ENCODE data around the gene CHRNA3.

CHRNA3 gene

DNA sequence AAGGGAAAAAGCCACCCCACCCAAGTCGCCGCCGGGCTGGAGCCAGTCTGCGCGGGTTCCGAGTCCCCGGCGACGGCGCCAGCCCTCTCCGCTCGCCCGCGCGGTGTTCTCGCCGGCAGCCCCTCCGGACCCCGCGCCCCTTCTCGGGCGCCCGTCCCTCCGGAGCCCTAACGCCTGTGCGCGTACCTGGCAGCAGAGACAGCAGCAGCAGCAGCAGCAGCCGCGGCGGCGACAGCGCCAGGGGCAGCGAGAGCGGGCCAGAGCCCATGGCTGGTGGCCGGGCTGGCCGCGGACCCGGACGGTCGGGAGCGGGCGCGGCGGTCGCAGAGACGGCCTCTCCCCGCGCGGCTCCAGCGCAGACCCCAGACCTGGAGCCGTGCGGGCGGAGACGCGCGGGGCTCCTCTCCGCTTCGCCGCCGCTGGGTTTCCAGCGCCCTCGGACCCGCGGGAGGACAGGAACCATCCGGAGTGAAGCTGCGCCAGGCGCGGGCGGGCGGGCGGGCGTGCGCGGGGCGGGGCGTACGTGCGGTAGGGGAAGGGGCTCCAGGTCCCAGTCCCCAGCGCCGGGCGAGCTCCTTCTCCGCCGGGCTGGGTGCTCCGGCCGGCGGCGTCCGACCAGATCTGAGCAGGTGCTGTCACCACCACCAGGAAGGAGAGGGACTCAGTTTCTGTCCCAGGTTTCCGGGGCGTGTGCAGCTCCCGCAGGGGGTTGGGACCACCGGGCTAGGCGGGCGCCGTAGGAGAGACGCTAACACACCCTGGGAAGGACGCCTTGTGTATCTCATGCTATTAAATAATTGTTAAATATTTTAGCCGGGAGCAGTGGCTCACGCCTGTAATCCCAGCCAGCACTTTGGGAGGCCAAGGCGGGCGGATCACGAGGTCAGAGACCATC, at the start of gene CHRNA3:
TSS of gene CHRNA3 (minus strand) at position 470 of the 895 bp plus-strand sequence. CDS start at position 268, 202 bp downstream.
- DNase-seq, result peak; percentile 65

DNA sequence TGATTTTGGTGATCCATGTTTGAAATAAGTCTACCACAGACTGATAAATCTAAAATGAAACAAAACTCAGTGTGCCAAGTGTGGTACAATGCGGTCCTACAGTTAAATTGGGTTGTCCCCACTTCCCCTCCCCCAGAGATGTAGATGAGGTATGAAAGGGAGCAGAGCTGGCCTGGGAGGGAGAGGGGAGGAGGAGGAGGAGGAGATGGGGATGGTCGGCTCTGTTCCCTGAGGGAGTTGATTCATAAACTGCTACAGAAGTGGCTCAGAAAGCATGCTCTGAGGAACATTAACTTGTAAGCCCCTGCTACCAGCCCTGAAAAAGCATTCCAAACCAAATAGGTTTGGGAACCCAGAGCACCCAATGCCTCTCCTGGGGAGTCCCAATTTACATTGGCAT, 48.2 kb upstream of the CHRNA3 start:
- no peak for DNase-seq

DNA sequence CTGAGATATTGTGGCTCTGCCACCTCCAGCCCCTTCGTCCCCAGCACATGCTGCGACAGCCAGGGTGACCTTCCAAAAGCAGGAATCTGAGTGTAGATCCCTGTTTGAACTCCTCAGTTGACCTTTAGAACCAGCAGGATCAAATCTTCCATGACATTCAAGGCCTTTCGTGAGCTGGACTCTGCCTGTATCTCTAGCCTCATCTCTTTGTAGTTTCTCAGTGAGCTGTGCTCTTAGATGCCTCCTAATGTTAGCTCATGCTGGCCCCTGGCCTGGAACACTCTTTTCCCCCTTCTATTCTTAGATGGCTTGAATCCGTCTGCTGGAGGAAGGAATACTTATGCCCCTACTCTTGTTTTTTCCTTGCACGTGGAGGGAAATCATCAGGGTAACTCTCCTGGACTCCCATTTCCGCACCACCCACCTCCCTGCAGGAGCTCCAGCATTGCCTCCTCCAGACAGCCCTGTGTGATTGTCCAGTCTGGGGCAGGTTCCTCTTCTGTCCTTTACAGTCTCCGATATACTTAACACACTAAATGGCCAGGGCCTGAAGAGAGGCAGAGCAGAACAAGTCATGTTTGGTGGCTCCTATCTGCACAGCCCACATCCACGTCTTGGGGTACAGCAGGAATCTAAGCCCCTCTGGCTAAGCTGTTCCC, 46.9 kb upstream of the CHRNA3 start:
- no peak for DNase-seq

DNA sequence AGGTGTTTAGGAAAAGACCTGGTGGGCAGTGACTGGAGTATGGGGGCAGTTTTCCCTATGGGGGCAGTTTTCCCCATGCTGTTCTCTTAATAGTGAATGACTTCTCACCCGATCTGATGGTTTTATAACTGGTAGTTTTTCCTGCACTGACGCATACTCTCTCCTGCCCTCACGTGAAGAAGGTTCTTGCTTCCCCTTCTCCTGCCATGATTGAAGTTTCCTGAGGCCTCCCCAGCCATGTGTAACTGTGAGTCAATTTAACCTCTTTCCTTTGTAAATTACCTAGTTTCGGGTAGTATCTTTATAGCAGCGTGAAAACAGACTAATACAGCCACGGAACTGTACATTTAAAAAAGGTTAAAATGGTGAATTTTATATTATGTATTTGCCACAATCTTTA, 45.2 kb upstream of the CHRNA3 start:
- DNase-seq, result no peak

GRCh38 chr15:78663703-78664102, 42.9 kb upstream of the CHRNA3 start:
- no peak for DNase-seq

GRCh38 chr15:78662028-78662427, 41.2 kb upstream of the CHRNA3 start:
- DNase-seq, result no peak

GRCh38 chr15:78661001-78661400, 40.2 kb upstream of the CHRNA3 start:
- no peak for DNase-seq

DNA sequence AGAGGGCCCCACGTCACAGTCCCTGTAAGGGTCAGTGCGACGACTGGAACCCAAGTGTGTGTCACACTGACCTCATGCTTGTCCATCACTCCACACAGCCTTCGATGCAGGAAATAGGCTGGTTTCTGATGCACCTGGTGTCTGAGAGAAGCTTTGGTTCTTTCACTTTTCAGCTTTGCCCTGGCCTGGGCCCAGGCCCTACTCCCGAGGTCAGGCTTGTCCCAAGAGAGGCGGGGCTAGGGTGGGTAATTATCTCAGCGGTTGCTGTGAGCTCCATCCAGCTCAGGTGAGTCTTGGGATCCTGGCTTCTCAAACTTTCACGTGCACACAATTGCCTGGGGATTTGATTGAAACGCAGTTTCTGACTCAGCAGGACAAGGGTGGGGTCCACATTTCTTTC, 39.8 kb upstream of the CHRNA3 start:
- no peak for DNase-seq

GRCh38 chr15:78658823-78659222, 38.0 kb upstream of the CHRNA3 start:
- DNase-seq, result no peak

DNA sequence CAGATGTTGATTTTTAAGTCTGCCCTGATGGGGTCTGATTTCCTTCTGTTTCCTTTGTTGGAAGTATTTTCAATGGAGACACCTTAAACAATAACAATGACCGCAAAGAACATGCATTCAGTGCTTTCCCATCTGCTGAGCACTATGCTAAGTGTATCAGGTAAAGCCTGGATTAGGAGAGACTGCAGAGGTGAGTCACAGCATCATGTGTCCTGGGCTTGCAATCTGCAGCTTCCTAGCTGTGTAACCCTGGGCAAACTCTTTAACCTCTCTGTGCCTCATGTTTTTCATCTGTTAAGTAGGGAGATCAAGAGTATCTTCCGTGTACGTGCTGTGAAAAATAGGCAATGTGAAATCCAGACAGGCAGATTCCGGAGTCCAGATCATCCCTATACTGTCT, 33.5 kb upstream of the CHRNA3 start:
- DNase-seq, result no peak

GRCh38 chr15:78651930-78652615, 31.3 kb upstream of the CHRNA3 start:
- DNase-seq, result no peak

DNA sequence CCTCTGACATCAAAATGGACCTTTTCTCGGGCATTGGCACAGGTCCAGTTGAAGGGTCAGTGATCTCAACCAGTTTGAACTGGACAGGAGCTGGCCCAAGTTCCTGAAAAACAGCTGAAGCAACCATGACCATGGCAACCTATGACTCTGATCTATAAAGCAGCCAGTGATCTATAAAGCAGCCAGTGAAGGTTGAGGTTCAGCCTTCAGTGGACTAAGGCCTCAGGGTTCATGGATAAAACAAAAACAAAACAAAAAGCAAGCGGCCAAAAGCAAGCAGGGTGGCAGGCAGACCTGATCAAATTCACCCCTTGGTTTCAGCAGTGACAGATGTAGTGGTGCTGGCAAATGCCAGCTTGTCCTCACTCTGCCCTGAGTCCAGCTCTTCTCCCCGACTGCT, 30.2 kb upstream of the CHRNA3 start:
- DNase-seq, result no peak

GRCh38 chr15:78650022-78650421, 29.2 kb upstream of the CHRNA3 start:
- no peak for DNase-seq

DNA sequence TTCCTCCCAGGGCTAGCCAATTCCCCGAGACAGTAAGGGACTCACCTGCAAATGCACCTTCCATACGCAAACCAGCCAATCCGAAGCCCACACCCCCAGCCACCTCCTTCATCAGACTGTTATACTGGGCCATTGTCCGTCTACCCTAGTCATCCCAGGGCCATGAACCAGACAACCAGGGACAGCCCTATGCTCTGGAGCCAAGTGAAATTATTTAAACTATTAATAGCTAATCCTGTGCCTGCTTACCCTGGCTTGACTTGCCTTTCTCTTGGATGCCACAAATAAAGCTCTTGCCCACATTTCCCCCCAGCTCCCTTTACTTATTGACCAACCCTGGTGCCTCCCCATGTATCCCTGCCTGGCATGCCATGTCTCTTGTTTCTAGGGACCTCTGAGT, 24.2 kb upstream of the CHRNA3 start:
- no peak for DNase-seq

DNA sequence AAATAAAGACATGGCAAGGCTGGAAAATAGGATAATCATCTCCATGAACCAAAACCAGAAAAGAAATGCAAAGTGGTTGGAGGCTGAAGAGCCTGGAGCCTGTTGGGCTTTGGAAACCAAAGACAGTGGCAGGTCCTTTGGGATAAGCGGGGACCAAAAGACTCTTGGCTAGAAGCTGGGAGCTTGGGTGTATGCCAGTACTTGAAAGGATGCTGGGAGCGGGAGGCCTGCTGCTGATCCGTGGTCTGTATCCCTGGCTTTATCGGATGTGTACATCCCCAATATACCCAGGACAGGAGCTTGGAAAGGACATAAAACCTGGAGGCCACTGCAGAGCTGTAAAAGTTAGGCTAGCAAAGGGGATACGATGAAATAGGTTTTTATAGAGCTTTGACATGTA, 21.5 kb upstream of the CHRNA3 start:
- no peak for DNase-seq

GRCh38 chr15:78641749-78642275, 21.0 kb upstream of the CHRNA3 start:
- no peak for DNase-seq

DNA sequence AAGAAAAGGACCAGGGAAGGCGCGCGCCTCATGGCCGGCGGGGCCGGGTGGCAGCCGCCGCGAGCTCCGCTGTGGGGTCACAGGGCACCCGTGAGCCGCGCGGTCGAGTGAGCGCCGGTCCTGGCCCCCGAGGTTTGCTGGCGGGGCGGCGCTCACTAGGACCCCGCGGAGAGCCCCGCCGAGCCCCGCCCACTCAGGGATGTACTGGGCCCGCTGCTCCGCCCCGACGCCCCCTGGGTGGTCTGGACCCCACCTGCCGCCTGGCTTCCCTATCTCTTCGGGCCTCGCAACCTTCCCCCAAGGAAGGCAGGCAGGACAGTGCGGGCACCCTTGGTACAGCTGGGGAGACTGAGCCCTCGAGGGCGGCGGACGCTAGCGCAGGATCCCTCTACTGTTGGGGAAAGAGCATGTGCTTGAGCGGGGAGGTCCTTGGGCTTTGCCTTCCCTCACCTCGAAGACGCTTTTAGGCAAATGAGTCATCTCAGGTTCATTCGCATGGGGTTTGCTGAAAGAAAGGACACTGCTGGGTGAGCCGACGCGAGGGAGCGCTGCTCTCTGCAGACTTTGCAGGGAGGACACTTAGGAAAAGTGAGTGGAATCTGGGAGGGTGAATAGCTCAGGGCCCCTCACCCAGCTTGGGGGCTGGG, 20.4 kb upstream of the CHRNA3 start, which contains the start of gene CHRNB4:
TSS of gene CHRNB4 (minus strand) at position 109 of the 647 bp plus-strand sequence. CDS start at position 32, 77 bp downstream.
- peak; percentile 90 for DNase-seq

DNA sequence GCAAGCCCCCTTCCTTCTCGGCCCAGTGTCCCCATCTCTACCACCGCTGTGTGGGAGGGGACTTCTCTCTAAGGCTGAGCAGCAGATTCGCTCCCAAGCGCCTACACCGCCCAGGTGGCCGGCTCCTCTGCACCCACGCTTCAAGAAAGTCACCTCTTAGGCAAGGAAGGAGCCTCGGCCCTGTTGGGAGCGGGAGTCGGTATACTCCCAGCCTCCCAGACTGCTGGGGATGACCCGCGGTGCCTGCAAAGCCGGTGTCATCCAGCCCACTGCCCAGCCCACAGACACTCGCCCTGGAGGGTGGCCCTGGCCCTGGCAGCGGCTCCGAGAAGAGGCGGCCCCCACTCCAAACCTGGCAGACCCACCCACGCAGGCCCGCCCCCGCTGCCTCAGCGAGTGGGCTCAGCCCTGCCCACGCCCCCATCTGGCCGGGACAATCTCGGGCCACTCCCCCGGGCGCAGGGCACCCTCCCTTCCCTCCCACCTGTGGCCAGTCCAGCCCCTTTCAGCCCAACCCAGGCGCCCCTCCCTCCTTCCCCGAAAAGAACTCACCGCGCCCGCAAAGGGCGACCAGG, 19.8 kb upstream of the CHRNA3 start:
- peak; percentile 79 for DNase-seq

- DNase-seq, result peak; percentile 83
Observed at GRCh38 chr15:78638658-78639314, 18.0 kb upstream of the CHRNA3 start.

DNA sequence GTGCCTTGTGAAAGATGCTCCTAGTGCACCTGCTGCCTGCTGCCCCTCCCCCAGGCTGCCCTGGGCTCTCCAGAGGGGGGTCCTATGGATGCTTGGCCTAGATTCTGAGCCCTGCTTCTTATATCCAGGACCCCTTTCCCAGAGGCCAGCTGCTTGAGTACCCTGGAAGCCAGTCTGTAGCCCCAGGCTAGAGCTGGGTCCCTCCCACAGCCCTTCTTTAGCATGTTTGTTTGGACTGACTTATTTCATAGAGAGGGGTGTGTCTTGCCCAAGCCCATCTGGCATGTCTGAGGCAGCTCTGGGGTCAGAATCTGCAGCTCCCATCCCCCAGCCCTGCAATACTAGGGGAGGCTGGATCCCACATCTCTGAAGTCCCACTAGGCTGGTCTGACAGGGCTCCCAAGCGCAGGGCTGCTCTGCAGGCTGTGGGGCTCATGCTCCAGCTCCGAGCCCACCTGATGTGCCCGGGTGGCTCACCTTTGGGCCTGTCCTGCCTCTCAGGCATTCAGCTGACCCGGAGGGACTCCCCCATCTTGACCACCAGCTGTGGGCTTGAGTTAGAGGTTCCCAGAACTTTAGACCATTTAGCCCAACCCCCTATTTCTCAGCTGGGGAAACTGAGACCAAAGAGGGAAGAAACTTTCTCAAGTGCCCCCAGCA, 17.1 kb upstream of the CHRNA3 start:
- DNase-seq, result no peak

DNA sequence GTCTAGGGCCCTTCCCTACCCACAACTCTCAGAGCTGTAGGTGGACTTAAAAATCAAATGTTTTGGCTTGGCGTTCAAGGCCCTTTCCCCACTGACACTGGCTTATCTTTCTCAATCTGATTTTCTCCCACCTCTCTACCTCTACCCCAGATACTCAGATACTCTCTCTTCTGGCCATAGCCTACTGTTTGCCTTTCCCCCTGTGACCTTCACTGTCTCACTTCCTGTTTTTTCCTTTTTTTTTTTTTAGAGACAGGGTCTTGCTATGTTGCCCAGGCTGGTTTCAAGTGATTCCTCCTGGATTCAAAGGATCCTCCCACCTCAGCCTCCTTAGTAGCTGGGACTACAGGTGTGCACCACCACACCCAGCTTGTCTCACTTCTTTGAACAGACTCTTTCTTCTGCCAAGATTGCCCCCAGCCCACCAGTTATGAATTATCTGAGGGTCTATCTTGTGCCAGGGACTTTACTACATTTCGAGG, 15.6 kb upstream of the CHRNA3 start:
- no peak for DNase-seq
